Mesendoderm (in vitro differentiated cells): ENCODE results near the gene CSAD.

Source experiments
- DNase-seq: peaks from one replicate; pipeline ENCODE4 v3.0.0; 2013
- H2AK5ac ChIP-seq: 2 replicates; pipeline ENCODE4 v1.6.1; 2013; ENCODE audit warnings: low read length, inconsistent platforms
- H2BK120ac ChIP-seq: 2 replicates; pipeline ENCODE4 v1.6.1; 2013; ENCODE audit warnings: low read depth, mild to moderate bottlenecking, low read length, moderate library complexity, mixed read lengths
- H2BK15ac ChIP-seq: replicated peaks from 2 replicates; pipeline ENCODE4 v1.6.1; 2013; ENCODE audit warnings: low read depth, mild to moderate bottlenecking, moderate library complexity
- H2BK5ac ChIP-seq: 2 replicates; pipeline ENCODE4 v1.6.1; 2013; ENCODE audit warnings: low read length, inconsistent platforms
- H3K18ac ChIP-seq: 2 replicates; pipeline ENCODE4 v1.6.1; 2013; ENCODE audit warnings: mild to moderate bottlenecking, low read length, mixed read lengths
- H3K23ac ChIP-seq: one replicate; pipeline ENCODE4 v1.6.1; 2013; ENCODE audit warnings: low read length
- H3K27ac ChIP-seq: 2 replicates; pipeline ENCODE4 v1.5.1; 2013; ENCODE audit warnings: low read depth, mild to moderate bottlenecking, inconsistent platforms, low read length, moderate library complexity
- H3K27me3 ChIP-seq: 2 replicates; pipeline ENCODE4 v1.6.1; 2013; ENCODE audit warnings: low read length, control low read depth, mild to moderate bottlenecking, inconsistent platforms; ENCODE audit not compliant: insufficient read depth, poor library complexity
- H3K36me3 ChIP-seq: 2 replicates; pipeline ENCODE4 v1.6.1; 2013; ENCODE audit warnings: low read length, inconsistent platforms; ENCODE audit not compliant: control insufficient read depth, insufficient read depth
- H3K4ac ChIP-seq: one replicate; pipeline ENCODE4 v1.6.1; 2013; ENCODE audit warnings: low read depth, mild to moderate bottlenecking, low read length, moderate library complexity
- H3K4me1 ChIP-seq: 2 replicates; pipeline ENCODE4 v1.6.1; 2013; ENCODE audit warnings: low read depth, low read length, inconsistent platforms; ENCODE audit not compliant: control insufficient read depth
- H3K4me2 ChIP-seq: 2 replicates; pipeline ENCODE4 v1.6.1; 2013; ENCODE audit warnings: low read length
- H3K4me3 ChIP-seq: 2 replicates; pipeline ENCODE4 v1.5.1; 2013; ENCODE audit warnings: mild to moderate bottlenecking, low read length
- H3K56ac ChIP-seq: one replicate; pipeline ENCODE4 v1.6.1; 2013; ENCODE audit warnings: low read length
- H3K79me1 ChIP-seq: 2 replicates; pipeline ENCODE4 v1.6.1; 2013; ENCODE audit warnings: low read length, inconsistent platforms
- H3K79me2 ChIP-seq: 2 replicates; pipeline ENCODE4 v1.6.1; 2013; ENCODE audit warnings: mild to moderate bottlenecking, low read length; ENCODE audit not compliant: control insufficient read depth, insufficient read depth
- H3K9ac ChIP-seq: 2 replicates; pipeline ENCODE4 v1.6.1; 2013; ENCODE audit warnings: low read length, inconsistent platforms
- H4K5ac ChIP-seq: one replicate; pipeline ENCODE4 v1.6.1; 2013; ENCODE audit warnings: low read length
- H4K8ac ChIP-seq: one replicate; pipeline ENCODE4 v1.6.1; 2013; ENCODE audit warnings: low read depth, mild to moderate bottlenecking, control low read depth, low read length, moderate library complexity
- WGBS: extraction: QIAGEN DNeasy Blood & Tissue Kit; methylation state at CpG from one replicate; pipeline ENCODE4 v1.1.7; 2013; ENCODE audit warnings: low lambda C conversion rate, missing lambda C conversion rate; ENCODE audit not compliant: insufficient coverage; ENCODE audit errors: extremely low coverage; 5-methylcytosine and 5-hydroxymethylcytosine counted together

CSAD gene

DNA sequence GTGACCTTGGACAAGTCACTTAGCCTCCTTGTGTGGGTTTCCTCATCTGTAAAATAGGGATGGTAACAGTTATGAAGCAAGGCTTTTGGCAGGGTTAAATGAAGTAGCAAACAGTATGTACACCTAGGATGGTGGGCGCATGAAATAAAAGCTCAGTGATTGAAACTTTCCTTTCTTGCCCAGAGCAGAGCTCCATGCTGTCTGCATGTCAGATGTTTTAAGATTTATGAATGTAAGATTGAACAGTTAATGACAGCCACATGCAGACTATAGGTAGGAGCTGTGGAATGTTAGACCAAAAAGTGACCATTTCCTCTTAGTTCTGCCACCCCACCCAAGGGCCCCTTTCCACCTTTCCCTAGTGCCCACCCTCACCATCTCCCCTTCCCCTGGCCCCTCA is 14.2 kb upstream of the CSAD start:
- no peaks in the 10 kb centered on the region for H3K4me1 ChIP-seq
- H3K4me2 ChIP-seq = no peak overlapping the region
- H3K36me3 ChIP-seq = no peaks in the 10 kb centered on the region
- H2AK5ac ChIP-seq = no peak overlapping the region
- no peak overlapping the region for H4K8ac ChIP-seq
- no peak overlapping the region for H4K5ac ChIP-seq
- no peak overlapping the region for H2BK120ac ChIP-seq
- no peak overlapping the region for H3K9ac ChIP-seq
- H3K18ac ChIP-seq = no peak overlapping the region
- no peaks in the 10 kb centered on the region for H3K79me2 ChIP-seq
- H3K27me3 ChIP-seq = no peaks in the 10 kb centered on the region
- H3K27ac ChIP-seq = no peak overlapping the region
- H3K4ac ChIP-seq = no peak overlapping the region
- H3K23ac ChIP-seq = no peak overlapping the region
- H2BK5ac ChIP-seq = no peak overlapping the region
- WGBS = no CpG with 5 or more reads among the region's 1 CpG
- no peak overlapping the region for H2BK15ac ChIP-seq
- H3K56ac ChIP-seq = no peak overlapping the region
- H3K79me1 ChIP-seq = no peaks in the 10 kb centered on the region
- no peak overlapping the region for H3K4me3 ChIP-seq
- no peak for DNase-seq

DNA sequence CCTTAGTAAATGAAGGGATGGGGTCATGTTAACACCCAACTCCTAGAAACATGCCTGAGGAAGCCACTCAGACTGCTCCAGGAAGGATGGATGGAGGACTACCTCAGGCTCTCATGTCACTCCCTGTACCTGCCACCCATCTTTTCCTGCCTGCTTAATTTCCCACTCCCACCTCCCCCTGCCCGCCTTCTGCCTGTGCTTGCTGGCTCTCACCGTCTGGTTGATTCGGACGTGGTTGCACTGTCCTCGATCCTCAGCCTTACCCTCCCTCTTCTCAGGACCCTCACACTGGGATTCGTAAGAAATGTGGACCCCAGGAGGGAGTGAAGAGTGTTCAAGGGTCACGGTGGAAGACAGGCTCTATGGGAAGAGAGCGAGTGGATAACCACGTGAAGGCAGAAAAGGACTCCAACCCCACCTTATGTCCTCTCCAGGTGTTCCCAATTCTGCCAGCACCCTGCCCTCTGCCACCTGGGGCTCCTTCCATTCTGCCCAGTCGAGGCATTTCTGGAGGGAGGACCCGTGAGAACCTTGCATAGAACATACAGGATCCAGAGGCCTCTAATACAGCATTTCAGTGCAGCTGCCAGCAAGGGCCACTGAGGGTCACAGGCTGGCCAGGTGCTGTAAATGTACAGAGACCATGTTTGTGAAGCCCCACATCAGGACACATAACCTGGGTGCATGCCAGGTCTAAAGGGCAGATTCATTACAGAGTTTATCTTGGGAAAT is 13.4 kb upstream of the CSAD start:
- H3K56ac ChIP-seq = no peak overlapping the region
- no peak for DNase-seq
- H2BK5ac ChIP-seq = no peak overlapping the region
- no peak overlapping the region for H2AK5ac ChIP-seq
- no peaks in the 10 kb centered on the region for H3K79me2 ChIP-seq
- WGBS = no CpG with 5 or more reads among the region's 11 CpGs
- no peak overlapping the region for H3K27ac ChIP-seq
- no peak overlapping the region for H3K18ac ChIP-seq
- no peaks in the 10 kb centered on the region for H3K4me1 ChIP-seq
- H3K27me3 ChIP-seq = no peaks in the 10 kb centered on the region
- H3K9ac ChIP-seq = no peak overlapping the region
- no peak overlapping the region for H3K4me3 ChIP-seq
- H4K5ac ChIP-seq = no peak overlapping the region
- no peak overlapping the region for H3K23ac ChIP-seq
- H3K4ac ChIP-seq = no peak overlapping the region
- no peak overlapping the region for H2BK15ac ChIP-seq
- no peak overlapping the region for H2BK120ac ChIP-seq
- no peaks in the 10 kb centered on the region for H3K79me1 ChIP-seq
- no peak overlapping the region for H4K8ac ChIP-seq
- H3K4me2 ChIP-seq = no peak overlapping the region
- H3K36me3 ChIP-seq = no peaks in the 10 kb centered on the region

DNA sequence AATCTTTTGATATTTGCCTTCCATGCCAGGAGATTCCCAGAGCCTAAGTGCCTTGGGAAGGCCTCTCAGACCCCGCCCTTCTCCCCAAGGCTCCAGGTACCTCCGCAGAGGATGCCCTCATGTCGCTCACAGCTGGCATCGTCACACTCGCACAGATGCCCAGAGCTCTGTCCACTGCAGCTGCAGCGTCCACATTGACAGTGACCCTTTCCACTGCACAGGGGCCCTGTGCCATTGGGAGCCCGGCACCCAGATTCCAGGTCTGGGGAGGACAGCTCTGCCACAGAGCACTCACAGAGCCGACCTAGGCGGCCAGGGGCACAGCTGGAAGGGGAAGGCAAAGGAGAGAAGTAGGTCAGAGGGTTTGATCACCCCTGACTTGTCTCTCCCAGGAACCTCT is 12.3 kb upstream of the CSAD start:
- WGBS = no CpG with 5 or more reads among the region's 9 CpGs
- no peak overlapping the region for H4K5ac ChIP-seq
- H2BK120ac ChIP-seq = no peak overlapping the region
- H3K9ac ChIP-seq = no peak overlapping the region
- no peak overlapping the region for H2BK5ac ChIP-seq
- no peak overlapping the region for H2BK15ac ChIP-seq
- no peak overlapping the region for H3K18ac ChIP-seq
- H3K79me2 ChIP-seq = no peaks in the 10 kb centered on the region
- no peak for DNase-seq
- H2AK5ac ChIP-seq = no peak overlapping the region
- no peaks in the 10 kb centered on the region for H3K79me1 ChIP-seq
- H3K23ac ChIP-seq = no peak overlapping the region
- H3K4me3 ChIP-seq = no peak overlapping the region
- H3K36me3 ChIP-seq = no peaks in the 10 kb centered on the region
- no peak overlapping the region for H3K27ac ChIP-seq
- no peak overlapping the region for H3K4me2 ChIP-seq
- H3K4ac ChIP-seq = no peak overlapping the region
- H4K8ac ChIP-seq = no peak overlapping the region
- H3K27me3 ChIP-seq = no peaks in the 10 kb centered on the region
- no peak overlapping the region for H3K56ac ChIP-seq
- H3K4me1 ChIP-seq = no peaks in the 10 kb centered on the region

DNA sequence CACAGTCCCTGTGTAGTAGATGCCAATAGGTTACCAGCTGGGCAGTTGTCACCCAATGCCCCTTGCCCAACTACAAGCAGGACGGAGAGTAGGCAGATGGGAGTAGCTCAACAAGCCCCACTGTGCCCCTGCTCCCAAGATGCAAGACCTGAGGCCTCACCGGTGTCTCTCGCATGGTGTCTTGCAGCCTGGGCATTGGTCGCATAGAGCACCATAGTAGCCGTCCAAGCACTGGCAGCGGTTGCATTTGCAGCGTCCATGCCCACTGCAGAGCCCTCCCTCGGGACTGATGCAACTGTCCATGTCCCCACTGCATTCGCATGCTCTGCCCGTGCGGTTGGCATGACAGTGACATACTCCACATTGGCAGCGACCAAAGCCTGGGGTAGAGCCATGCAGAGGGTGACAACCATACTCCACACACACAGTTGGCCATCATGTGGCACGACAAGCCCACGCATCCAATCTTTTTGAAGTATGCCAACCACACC is 11.9 kb upstream of the CSAD start:
- H3K27me3 ChIP-seq = no peaks in the 10 kb centered on the region
- no peak for DNase-seq
- H3K4me3 ChIP-seq = no peak overlapping the region
- H3K4ac ChIP-seq = no peak overlapping the region
- no peak overlapping the region for H3K23ac ChIP-seq
- no CpG with 5 or more reads among the region's 14 CpGs for whole genome bisulfite sequencing
- no peaks in the 10 kb centered on the region for H3K79me2 ChIP-seq
- H3K9ac ChIP-seq = no peak overlapping the region
- no peaks in the 10 kb centered on the region for H3K79me1 ChIP-seq
- no peak overlapping the region for H4K8ac ChIP-seq
- H3K18ac ChIP-seq = no peak overlapping the region
- H2BK120ac ChIP-seq = no peak overlapping the region
- H2BK15ac ChIP-seq = no peak overlapping the region
- H2AK5ac ChIP-seq = no peak overlapping the region
- no peak overlapping the region for H4K5ac ChIP-seq
- no peaks in the 10 kb centered on the region for H3K36me3 ChIP-seq
- H3K56ac ChIP-seq = no peak overlapping the region
- no peak overlapping the region for H2BK5ac ChIP-seq
- H3K27ac ChIP-seq = no peak overlapping the region
- no peaks in the 10 kb centered on the region for H3K4me1 ChIP-seq
- H3K4me2 ChIP-seq = no peak overlapping the region

DNA sequence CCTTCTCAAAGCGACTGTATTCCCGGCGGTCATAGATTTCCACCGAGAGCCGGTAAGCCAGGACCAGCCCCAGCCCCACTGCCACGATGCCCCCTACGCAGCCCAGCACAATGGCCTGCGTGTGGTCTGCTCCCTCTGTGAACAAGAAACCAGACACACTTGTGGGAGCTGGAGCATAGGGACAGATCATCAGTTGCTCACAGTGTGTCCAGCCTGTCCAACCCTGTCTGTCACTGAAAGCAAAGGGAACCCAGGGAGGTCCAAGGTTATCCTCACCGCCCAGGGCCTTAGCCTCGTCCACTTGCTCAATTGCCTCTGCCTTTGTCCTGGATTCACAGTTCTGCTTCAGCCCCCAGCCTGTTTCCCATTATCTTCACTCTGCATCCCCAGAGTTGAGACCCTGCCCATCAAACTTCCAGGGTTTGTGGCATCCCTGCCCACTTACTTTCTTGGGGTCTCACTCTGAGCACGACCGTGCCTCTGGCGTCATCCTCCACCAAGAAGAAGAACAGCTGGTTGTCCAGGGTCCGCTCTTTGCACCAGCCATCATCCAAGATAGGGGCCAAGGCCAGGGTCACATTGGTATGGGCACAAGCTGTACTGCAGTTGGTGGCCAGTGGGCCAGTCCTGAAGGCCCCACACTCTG is 11.3 kb upstream of the CSAD start:
- no peak overlapping the region for H3K56ac ChIP-seq
- H4K5ac ChIP-seq = no peak overlapping the region
- H3K27me3 ChIP-seq = no peaks in the 10 kb centered on the region
- H3K18ac ChIP-seq = no peak overlapping the region
- H3K79me2 ChIP-seq = no peaks in the 10 kb centered on the region
- no CpG with 5 or more reads among the region's 14 CpGs for WGBS
- no peak overlapping the region for H2BK15ac ChIP-seq
- H3K4me2 ChIP-seq = no peak overlapping the region
- H3K4me3 ChIP-seq = no peak overlapping the region
- H3K36me3 ChIP-seq = no peaks in the 10 kb centered on the region
- H2BK120ac ChIP-seq = no peak overlapping the region
- H2BK5ac ChIP-seq = no peak overlapping the region
- no peak overlapping the region for H3K27ac ChIP-seq
- no peaks in the 10 kb centered on the region for H3K79me1 ChIP-seq
- H3K9ac ChIP-seq = no peak overlapping the region
- no peaks in the 10 kb centered on the region for H3K4me1 ChIP-seq
- no peak overlapping the region for H2AK5ac ChIP-seq
- H4K8ac ChIP-seq = no peak overlapping the region
- no peak overlapping the region for H3K23ac ChIP-seq
- no peak overlapping the region for H3K4ac ChIP-seq
- no peak for DNase-seq
